Measurements from ENCODE around the gene PIP4K2A. TPM values are rescaled to one million over a fixed set of nuclear protein-coding genes. Genes with fewer than 3 reads are reported as not detected.

Gene PIP4K2A
- polyA plus RNA-seq, 1 donor: 15.3 TPM

- H3K36me3 ChIP-seq (ENCODE audit: control insufficient read depth, insufficient read depth, low read length): no peaks in the 10 kb centered on the region
- whole genome bisulfite sequencing (ENCODE audit: insufficient coverage, low lambda C conversion rate): no CpG with 5 or more reads among the region's 3 CpGs
- H3K4me1 ChIP-seq (ENCODE audit: control insufficient read depth, insufficient read depth, low read length): peaks cover 5% of the 10 kb centered on the region
- no peaks in the 10 kb centered on the region for H3K27me3 ChIP-seq (ENCODE audit: control insufficient read depth, insufficient read depth, low read length)
- no peaks in the 10 kb centered on the region for H3K9me3 ChIP-seq (ENCODE audit: control insufficient read depth, low read depth, low read length)
- no peak overlapping the region for H3K27ac ChIP-seq (ENCODE audit: low read length)
- H3K4me3 ChIP-seq (ENCODE audit: low read length): no peak overlapping the region
- no peak for DNase-seq
Observed at GRCh38 chr10:22683140-22683389, 31.3 kb downstream of the PIP4K2A start.

DNA sequence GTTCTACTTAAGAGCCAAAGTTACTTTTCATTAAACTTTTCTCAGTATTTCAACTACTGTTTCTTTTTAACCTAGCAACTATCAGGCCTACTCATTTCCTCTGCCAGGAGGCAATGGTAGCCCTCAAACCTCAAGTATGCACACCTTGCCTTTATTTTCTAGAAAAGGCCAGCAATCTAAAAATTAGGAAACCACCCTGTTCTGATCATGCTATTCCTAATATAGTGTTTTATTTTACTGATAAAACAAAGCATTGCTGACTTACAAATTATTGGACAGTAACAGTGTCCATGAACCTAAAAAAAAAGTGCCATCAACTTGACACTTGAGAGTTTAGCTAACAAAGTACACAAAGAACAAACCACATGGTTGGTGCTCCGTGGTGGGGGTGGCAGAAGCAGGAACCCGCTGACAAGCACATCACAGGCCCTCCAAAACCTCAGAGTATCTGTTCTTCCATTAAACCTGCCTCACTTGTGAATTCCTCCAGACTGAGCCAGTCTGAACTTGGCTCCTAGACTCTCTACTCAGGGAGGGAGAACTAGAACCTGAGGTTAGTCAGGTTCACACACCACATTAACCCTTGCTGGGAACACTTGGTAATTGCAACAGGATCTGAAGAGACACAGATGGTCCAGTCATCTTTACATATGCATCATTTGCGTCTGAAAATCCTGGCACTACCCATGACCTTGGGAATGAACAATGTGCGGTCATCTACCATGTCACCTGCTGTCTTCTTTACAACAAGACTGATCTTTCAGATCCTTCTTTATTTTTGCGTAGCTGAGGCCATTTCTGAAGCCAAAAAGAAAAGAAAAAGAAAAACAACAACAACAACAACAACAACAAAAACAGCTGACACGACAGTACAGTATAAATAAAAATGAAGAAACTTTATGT is 31.9 kb downstream of the PIP4K2A start:
- no peak overlapping the region for H3K27ac ChIP-seq (ENCODE audit: low read length)
- H3K4me1 ChIP-seq (ENCODE audit: control insufficient read depth, insufficient read depth, low read length): peaks cover 5% of the 10 kb centered on the region
- DNase-seq: no peak
- no peaks in the 10 kb centered on the region for H3K27me3 ChIP-seq (ENCODE audit: control insufficient read depth, insufficient read depth, low read length)
- WGBS (ENCODE audit: insufficient coverage, low lambda C conversion rate): no CpG with 5 or more reads among the region's 6 CpGs
- no peaks in the 10 kb centered on the region for H3K9me3 ChIP-seq (ENCODE audit: control insufficient read depth, low read depth, low read length)
- H3K36me3 ChIP-seq (ENCODE audit: control insufficient read depth, insufficient read depth, low read length): no peaks in the 10 kb centered on the region
- H3K4me3 ChIP-seq (ENCODE audit: low read length): no peak overlapping the region

DNA sequence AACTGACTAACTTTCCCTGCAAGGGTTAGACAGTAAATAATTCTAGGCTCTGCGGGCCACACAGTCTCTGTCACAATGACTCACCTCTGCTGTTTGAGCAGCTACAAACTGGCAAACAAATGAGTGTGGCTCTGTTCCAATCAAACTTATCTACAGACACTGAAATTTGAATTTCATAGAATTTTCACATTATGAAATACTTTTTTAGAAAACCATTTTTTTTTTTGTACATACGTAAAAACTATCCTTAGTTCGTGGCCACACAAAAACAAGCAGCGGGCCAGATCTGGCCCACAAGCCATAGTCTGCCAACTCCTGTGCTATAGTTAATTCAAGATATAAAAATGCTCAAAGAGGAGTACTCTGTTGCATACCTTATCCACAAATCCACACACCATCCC is 32.6 kb downstream of the PIP4K2A start:
- Histone ChIP-seq H3K4me1 (ENCODE audit: control insufficient read depth, insufficient read depth, low read length) (peaks cover 5% of the 10 kb centered on the region), H3K27ac (ENCODE audit: low read length) (no peak overlapping the region), H3K36me3 (ENCODE audit: control insufficient read depth, insufficient read depth, low read length) (no peaks in the 10 kb centered on the region), H3K9me3 (ENCODE audit: control insufficient read depth, low read depth, low read length) (no peaks in the 10 kb centered on the region), H3K4me3 (ENCODE audit: low read length) (no peak overlapping the region), H3K27me3 (ENCODE audit: control insufficient read depth, insufficient read depth, low read length) (no peaks in the 10 kb centered on the region)
- 100% methylated on average over 2 of the region's 4 CpGs for WGBS (ENCODE audit: insufficient coverage, low lambda C conversion rate)
- DNase-seq: no peak

GRCh38 chr10:22681301-22681700 is 33.1 kb downstream of the PIP4K2A start:
- no peak overlapping the region for H3K4me3 ChIP-seq (ENCODE audit: low read length)
- no peaks in the 10 kb centered on the region for H3K27me3 ChIP-seq (ENCODE audit: control insufficient read depth, insufficient read depth, low read length)
- H3K9me3 ChIP-seq (ENCODE audit: control insufficient read depth, low read depth, low read length): no peaks in the 10 kb centered on the region
- peaks cover 5% of the 10 kb centered on the region for H3K4me1 ChIP-seq (ENCODE audit: control insufficient read depth, insufficient read depth, low read length)
- H3K36me3 ChIP-seq (ENCODE audit: control insufficient read depth, insufficient read depth, low read length): no peaks in the 10 kb centered on the region
- WGBS (ENCODE audit: insufficient coverage, low lambda C conversion rate): 100% methylated on average over 1 of the region's 1 CpG
- H3K27ac ChIP-seq (ENCODE audit: low read length): no peak overlapping the region
- no peak for DNase-seq

- Histone ChIP-seq H3K27ac (ENCODE audit: low read length) (no peak overlapping the region), H3K36me3 (ENCODE audit: control insufficient read depth, insufficient read depth, low read length) (no peaks in the 10 kb centered on the region), H3K9me3 (ENCODE audit: control insufficient read depth, low read depth, low read length) (no peaks in the 10 kb centered on the region), H3K27me3 (ENCODE audit: control insufficient read depth, insufficient read depth, low read length) (no peaks in the 10 kb centered on the region), H3K4me1 (ENCODE audit: control insufficient read depth, insufficient read depth, low read length) (peaks cover 5% of the 10 kb centered on the region), H3K4me3 (ENCODE audit: low read length) (no peak overlapping the region)
- DNase-seq: peak in 1 of 2 donors; percentile 8
- WGBS (ENCODE audit: insufficient coverage, low lambda C conversion rate): no CpG with 5 or more reads among the region's 1 CpG
Observed at GRCh38 chr10:22679608-22680007, 34.8 kb downstream of the PIP4K2A start.

DNA sequence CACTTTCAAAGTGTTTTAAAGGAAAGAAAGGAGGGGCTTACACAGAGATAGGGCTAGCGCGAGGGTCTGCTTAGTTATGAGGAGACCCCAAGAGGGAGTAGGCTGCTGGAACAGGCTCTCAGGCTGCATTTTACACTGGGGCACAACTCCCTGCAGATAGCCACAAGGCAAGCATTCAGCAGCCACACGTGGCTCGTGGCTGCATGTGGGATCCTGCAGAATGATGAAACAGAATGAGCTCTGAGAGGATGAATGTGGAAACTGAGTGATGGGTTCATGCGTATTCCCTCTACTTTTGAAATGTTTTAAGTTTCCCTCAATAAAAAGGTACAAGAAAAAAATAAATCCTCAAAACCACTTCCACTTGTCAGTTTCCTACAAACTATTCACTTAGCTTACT is 37.0 kb downstream of the PIP4K2A start:
- no peak for DNase-seq
- Histone ChIP-seq H3K27ac (ENCODE audit: low read length) (no peak overlapping the region), H3K27me3 (ENCODE audit: control insufficient read depth, insufficient read depth, low read length) (no peaks in the 10 kb centered on the region), H3K4me3 (ENCODE audit: low read length) (no peak overlapping the region), H3K36me3 (ENCODE audit: control insufficient read depth, insufficient read depth, low read length) (no peaks in the 10 kb centered on the region), H3K9me3 (ENCODE audit: control insufficient read depth, low read depth, low read length) (no peaks in the 10 kb centered on the region), H3K4me1 (ENCODE audit: control insufficient read depth, insufficient read depth, low read length) (no peaks in the 10 kb centered on the region)
- WGBS (ENCODE audit: insufficient coverage, low lambda C conversion rate): no CpG with 5 or more reads among the region's 5 CpGs

DNA sequence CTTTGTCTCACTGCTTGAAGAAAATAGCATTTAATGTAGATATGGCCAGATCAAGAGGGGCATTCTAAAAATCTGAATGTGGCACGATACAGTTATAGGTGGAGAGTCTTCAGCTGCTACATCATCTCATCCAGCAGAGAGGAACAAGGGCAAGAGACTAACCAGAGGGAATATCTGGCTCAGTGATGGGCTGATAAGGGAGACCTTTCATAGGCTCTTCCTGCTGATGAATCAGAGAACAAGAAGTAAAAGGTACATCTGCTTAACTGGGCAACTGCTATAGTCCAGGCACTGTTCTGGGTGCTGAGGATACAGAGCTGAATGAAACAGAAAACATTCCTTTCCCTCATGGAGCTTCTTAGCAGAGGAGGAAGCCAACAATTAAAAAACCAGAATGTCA is 37.9 kb downstream of the PIP4K2A start:
- no peak for DNase-seq
- Histone ChIP-seq H3K4me1 (ENCODE audit: control insufficient read depth, insufficient read depth, low read length) (no peaks in the 10 kb centered on the region), H3K4me3 (ENCODE audit: low read length) (no peak overlapping the region), H3K27me3 (ENCODE audit: control insufficient read depth, insufficient read depth, low read length) (no peaks in the 10 kb centered on the region), H3K36me3 (ENCODE audit: control insufficient read depth, insufficient read depth, low read length) (no peaks in the 10 kb centered on the region), H3K9me3 (ENCODE audit: control insufficient read depth, low read depth, low read length) (no peaks in the 10 kb centered on the region), H3K27ac (ENCODE audit: low read length) (no peak overlapping the region)
- no CpG with 5 or more reads among the region's 1 CpG for WGBS (ENCODE audit: insufficient coverage, low lambda C conversion rate)

- 100% methylated on average over 1 of the region's 3 CpGs for WGBS (ENCODE audit: insufficient coverage, low lambda C conversion rate)
- Histone ChIP-seq H3K4me3 (ENCODE audit: low read length) (no peak overlapping the region), H3K27ac (ENCODE audit: low read length) (no peak overlapping the region), H3K36me3 (ENCODE audit: control insufficient read depth, insufficient read depth, low read length) (no peaks in the 10 kb centered on the region), H3K4me1 (ENCODE audit: control insufficient read depth, insufficient read depth, low read length) (no peaks in the 10 kb centered on the region), H3K9me3 (ENCODE audit: control insufficient read depth, low read depth, low read length) (no peaks in the 10 kb centered on the region), H3K27me3 (ENCODE audit: control insufficient read depth, insufficient read depth, low read length) (no peaks in the 10 kb centered on the region)
- DNase-seq: no peak
Observed at GRCh38 chr10:22674573-22674930, 39.8 kb downstream of the PIP4K2A start.

DNA sequence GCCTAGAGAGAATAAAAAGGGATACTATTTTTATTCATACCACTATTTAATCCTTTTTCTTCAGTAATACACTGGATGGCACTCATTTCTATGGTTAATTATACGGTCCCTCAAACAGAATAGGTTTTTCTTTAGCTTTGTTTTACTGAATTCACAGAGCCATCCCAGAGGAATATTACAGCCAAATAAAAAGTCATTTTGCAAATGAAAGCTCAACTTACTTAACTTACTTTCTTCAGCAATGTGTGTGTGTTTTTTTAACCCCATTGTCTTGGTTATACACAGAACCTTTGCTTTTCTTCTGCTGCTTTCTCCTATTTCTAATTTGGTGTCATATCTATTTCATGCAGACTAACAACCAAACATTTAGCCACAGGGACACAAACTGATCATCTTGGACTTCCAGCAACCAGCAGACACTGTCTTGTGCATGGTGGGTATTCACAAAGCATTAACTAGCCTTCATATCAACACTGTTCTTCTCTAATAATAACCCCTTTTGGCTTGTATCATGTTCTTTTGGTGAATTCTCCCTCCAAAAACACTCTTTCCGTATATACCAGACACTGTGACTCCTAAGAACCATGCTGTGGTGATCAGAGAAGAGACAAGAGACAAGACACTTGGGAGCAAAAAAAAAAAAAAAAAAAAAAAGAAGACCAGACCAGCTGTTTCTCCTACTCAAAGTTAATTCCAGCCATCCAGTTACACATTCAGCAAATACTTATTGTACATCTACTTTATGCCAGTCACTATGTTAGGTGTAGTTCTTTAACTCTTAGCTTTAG is 40.4 kb downstream of the PIP4K2A start:
- no peaks in the 10 kb centered on the region for H3K4me1 ChIP-seq (ENCODE audit: control insufficient read depth, insufficient read depth, low read length)
- WGBS (ENCODE audit: insufficient coverage, low lambda C conversion rate): no CpG with 5 or more reads among the region's 2 CpGs
- DNase-seq: no peak

GRCh38 chr10:22673091-22673392 is 41.3 kb downstream of the PIP4K2A start:
- no peaks in the 10 kb centered on the region for H3K4me1 ChIP-seq (ENCODE audit: control insufficient read depth, insufficient read depth, low read length)

More for the DNA sequence above, 40.4 kb downstream of the PIP4K2A start:
- Histone ChIP-seq H3K4me3 (ENCODE audit: low read length) (no peak overlapping the region), H3K27ac (ENCODE audit: low read length) (no peak overlapping the region), H3K27me3 (ENCODE audit: control insufficient read depth, insufficient read depth, low read length) (no peaks in the 10 kb centered on the region), H3K9me3 (ENCODE audit: control insufficient read depth, low read depth, low read length) (no peaks in the 10 kb centered on the region), H3K36me3 (ENCODE audit: control insufficient read depth, insufficient read depth, low read length) (no peaks in the 10 kb centered on the region)

More at GRCh38 chr10:22673091-22673392, 41.3 kb downstream of the PIP4K2A start:
- Histone ChIP-seq H3K36me3 (ENCODE audit: control insufficient read depth, insufficient read depth, low read length) (no peaks in the 10 kb centered on the region), H3K27me3 (ENCODE audit: control insufficient read depth, insufficient read depth, low read length) (no peaks in the 10 kb centered on the region), H3K4me3 (ENCODE audit: low read length) (no peak overlapping the region), H3K27ac (ENCODE audit: low read length) (no peak overlapping the region), H3K9me3 (ENCODE audit: control insufficient read depth, low read depth, low read length) (no peaks in the 10 kb centered on the region)
- no peak for DNase-seq
- 100% methylated on average over 1 of the region's 1 CpG for whole genome bisulfite sequencing (ENCODE audit: insufficient coverage, low lambda C conversion rate)

Data from large intestine (tissue), 3 donors.